Heart left ventricle (tissue), 16 donors: ENCODE measurements around the gene ARMH2. TPM values are rescaled to one million over a fixed set of nuclear protein-coding genes. Genes with fewer than 3 reads are reported as not detected.

ENCODE experiments used
- ATAC-seq, 4 donors: fragments of 200-7000 bp; cut with Tn5 transposase; one replicate each; pipeline ENCODE4 v1.9.1; 2020 to 2022; ENCODE audit warnings: moderate library complexity in 4 of 4, mild to moderate bottlenecking in 3 of 4, moderate number of reproducible peaks in 1 of 4
- DNase-seq, 5 donors: peaks; one replicate each; pipeline ENCODE4 v3.0.0-alpha.2; 2020
- H3K27ac ChIP-seq, 12 donors: fragments of 200-600 bp; sonication (generic) in 4 of 12; one replicate each; pipeline versions ENCODE4 v1.5.0 to v1.8.0; 2016 to 2022; ENCODE audit warnings: mild to moderate bottlenecking in 2 of 12
- H3K27me3 ChIP-seq, 9 donors: fragments of 200-600 bp; sonication (generic) in 2 of 9; one replicate each; pipeline versions ENCODE4 v1.5.1 to v1.8.0; 2016 to 2022; ENCODE audit warnings: mild to moderate bottlenecking in 3 of 9
- H3K36me3 ChIP-seq, 9 donors: fragments of 200-600 bp; sonication (generic) in 2 of 9; one replicate each; pipeline versions ENCODE4 v1.5.0 to v1.8.0; 2018 to 2022; ENCODE audit warnings: mild to moderate bottlenecking in 2 of 9
- H3K4me1 ChIP-seq, 12 donors: fragments of 200-600 bp; sonication (generic) in 4 of 12; one replicate each; pipeline versions ENCODE4 v1.5.0 to v1.8.0; 2016 to 2022; ENCODE audit warnings: mild to moderate bottlenecking in 3 of 12
- H3K4me3 ChIP-seq, 12 donors: fragments of 200-600 bp; sonication (generic) in 4 of 12; one replicate each; pipeline versions ENCODE4 v1.5.0 to v1.8.0; 2017 to 2022; ENCODE audit warnings: mild to moderate bottlenecking in 9 of 12, moderate library complexity in 4 of 12
- H3K9me3 ChIP-seq, 12 donors: fragments of 200-600 bp; sonication (generic) in 4 of 12; one replicate each; pipeline versions ENCODE4 v1.5.0 to v1.8.0; 2016 to 2022; ENCODE audit warnings: mild to moderate bottlenecking in 1 of 12
- CTCF ChIP-seq, 12 donors: fragments of 200-600 bp; sonication (generic) in 4 of 12; IDR thresholded peaks; one replicate each; pipeline versions ENCODE4 v1.5.0 to v1.8.0; 2018 to 2022; ENCODE audit warnings: antibody characterized with exemption in 12 of 12, mild to moderate bottlenecking in 5 of 12
- POLR2A ChIP-seq, 2 donors: fragments of 450-650 bp; IDR thresholded peaks; one replicate each; pipeline ENCODE4 v1.6.1; 2017; ENCODE audit warnings: antibody characterized with exemption in 2 of 2, mild to moderate bottlenecking in 2 of 2, moderate library complexity in 2 of 2
- WGBS, 4 donors: extraction: QIAGEN DNeasy Blood & Tissue Kit in 2 of 4; methylation state at CpG; one replicate each; pipeline versions ENCODE4 v1.1.5 to v1.1.7; 2013 to 2018; 5-methylcytosine and 5-hydroxymethylcytosine counted together
- intact Hi-C, 10 donors: fragments of 100-400 bp; cut with DNase I; formaldehyde crosslinking; loops; one replicate each; pipeline versions ENCODE4 v1.11.1 to v1.14.2; 2022
- polyA plus RNA-seq, 2 donors: library from polyadenylated mRNA; stranded (reverse); fragments of 200-250 nt; gene quantifications; one replicate each; pipeline ENCODE4 v1.2.3, GENCODE V29; 2013
- total RNA-seq, 9 donors: library from RNA; depleted of rRNA in 2 of 9; stranded (reverse); fragments of >200 nt in 2 of 9; fragmentation: NEBNext Ultra II Directional in 3 of 9; extraction: Animal tissue kit (Norgen Biotek cat#: 25700) in 3 of 9; gene quantifications; one replicate each; pipeline versions ENCODE4 v1.1.0 to v1.2.4, GENCODE V29; 2016 to 2023
- donor health status: ischemic (EF 13 %, LVEDD 7.1; RV severe dilation, severe dysfunction).
- donor health status: healthy with polysubstance abuse.
- donor health status: DM: no; HTN: yes; CAD: no.
- donor health status: DM: no; HTN: no; CAD: no.
- donor health status: ischemic (EF 25% LVEDD 6.9; RV normal size, moderate dysfunction).
- donor health status: ischemic (EF 25% LVEDD 5.7; RV mildly dilated, moderate dysfunction).
- donor health status: healthy.
- donor health status: DM: yes; HTN: yes; CAD: no.
- donor health status: ischemic (EF 35%, LVEDD 5.7; RV mildly dilated, moderate dysfunction).
- donor health status: nonischemic (EF 11% LVEDD 7.7; RV severe dilation, severe dysfunction).
- donor health status: DM: yes; HTN: yes; CAD: no.
- donor health status: PGD.
- donor health status: ischemic (EF 29% LVEDD 5.4; RV normal size, mild dysfunction).
- donor health status: nonischemic (EF 23%, LVEDD 6.1; RV moderate dilation, normal function).

The ARMH2 gene
- total and polyA plus RNA-seq, 11 donors = not detected

GRCh38 chr6:24807584-24807983, 8.9 kb upstream of the ARMH2 start:
- 96 to 98% (median 97%) methylated on average over 3 of the region's 3 CpGs for WGBS, 4 donors
- DNase-seq = no peak
- Histone ChIP-seq H3K36me3 (peaks cover 0 to 74% (median 12%) of the 10 kb centered on the region in 9 donors), H3K4me3 (no peak overlapping the region), H3K27me3 (no peaks in the 10 kb centered on the region), H3K27ac (no peak overlapping the region), H3K4me1 (no peaks in the 10 kb centered on the region), H3K9me3 (no peaks in the 10 kb centered on the region)
- ATAC-seq = no peak
- intact Hi-C loops = no loop called here
- TF ChIP-seq POLR2A (IDR thresholded peaks at IDR 0.05) (no peak), CTCF (IDR thresholded peaks at IDR 0.05) (no peak)

- TF ChIP-seq CTCF (IDR thresholded peaks at IDR 0.05) (no peak), POLR2A (IDR thresholded peaks at IDR 0.05) (no peak)
- H3K4me3 ChIP-seq = no peak overlapping the region
- no peaks in the 10 kb centered on the region for H3K9me3 ChIP-seq
- DNase-seq = no peak
- H3K27ac ChIP-seq = no peak overlapping the region
- H3K4me1 ChIP-seq = no peaks in the 10 kb centered on the region
- intact Hi-C loops = no loop called here
- WGBS, 4 donors = 85 to 94% (median 92%) methylated on average over 8 of the region's 8 CpGs
- H3K27me3 ChIP-seq = no peaks in the 10 kb centered on the region
- H3K36me3 ChIP-seq = peaks cover 0 to 44% (median 8%) of the 10 kb centered on the region in 9 donors
- no peak for ATAC-seq
Measured at GRCh38 chr6:24802271-24803059, 3.7 kb upstream of the ARMH2 start.

GRCh38 chr6:24799541-24799915, 811 bp upstream of the ARMH2 start:
- Histone ChIP-seq H3K4me1 (no peaks in the 10 kb centered on the region), H3K27me3 (no peaks in the 10 kb centered on the region), H3K9me3 (no peaks in the 10 kb centered on the region), H3K36me3 (peaks cover 0 to 15% (median 0%) of the 10 kb centered on the region in 9 donors), H3K4me3 (no peak overlapping the region), H3K27ac (no peak overlapping the region)
- TF ChIP-seq CTCF (IDR thresholded peaks at IDR 0.05) (no peak), POLR2A (IDR thresholded peaks at IDR 0.05) (no peak)
- intact Hi-C loops = no loop called here
- 44 to 51% (median 49%) methylated on average over 1 of the region's 1 CpG for WGBS, 4 donors
- no peak for ATAC-seq
- DNase-seq = no peak

GRCh38 chr6:24797596-24798216, 1.0 kb downstream of the ARMH2 start:
- 64 to 78% (median 67%) methylated on average over 6 of the region's 6 CpGs for WGBS, 4 donors
- H3K4me1 ChIP-seq = no peaks in the 10 kb centered on the region
- no peaks in the 10 kb centered on the region for H3K9me3 ChIP-seq
- TF ChIP-seq POLR2A (IDR thresholded peaks at IDR 0.05) (no peak), CTCF (IDR thresholded peaks at IDR 0.05) (no peak)
- H3K27me3 ChIP-seq = no peaks in the 10 kb centered on the region
- intact Hi-C loops = no loop called here
- H3K36me3 ChIP-seq = no peaks in the 10 kb centered on the region
- H3K4me3 ChIP-seq = no peak overlapping the region
- H3K27ac ChIP-seq = no peak overlapping the region
- ATAC-seq (no peak), DNase-seq (no peak)
